Activated naive CD4-positive, alpha-beta T cell treated with anti-CD3 and anti-CD28 coated beads, Interleukin-2, amount 50 U/mL, for 16 hours (primary cell): ENCODE data around the gene C18orf32.
"Not testable (repeated sequence)": the region's sequence is repeated elsewhere in the genome, so short reads cannot be mapped to it uniquely, and the experiment has no call there.

Experiments
- DNase-seq: peaks from one replicate; pipeline ENCODE4 v3.0.0-alpha.2; 2020

Gene C18orf32

DNA sequence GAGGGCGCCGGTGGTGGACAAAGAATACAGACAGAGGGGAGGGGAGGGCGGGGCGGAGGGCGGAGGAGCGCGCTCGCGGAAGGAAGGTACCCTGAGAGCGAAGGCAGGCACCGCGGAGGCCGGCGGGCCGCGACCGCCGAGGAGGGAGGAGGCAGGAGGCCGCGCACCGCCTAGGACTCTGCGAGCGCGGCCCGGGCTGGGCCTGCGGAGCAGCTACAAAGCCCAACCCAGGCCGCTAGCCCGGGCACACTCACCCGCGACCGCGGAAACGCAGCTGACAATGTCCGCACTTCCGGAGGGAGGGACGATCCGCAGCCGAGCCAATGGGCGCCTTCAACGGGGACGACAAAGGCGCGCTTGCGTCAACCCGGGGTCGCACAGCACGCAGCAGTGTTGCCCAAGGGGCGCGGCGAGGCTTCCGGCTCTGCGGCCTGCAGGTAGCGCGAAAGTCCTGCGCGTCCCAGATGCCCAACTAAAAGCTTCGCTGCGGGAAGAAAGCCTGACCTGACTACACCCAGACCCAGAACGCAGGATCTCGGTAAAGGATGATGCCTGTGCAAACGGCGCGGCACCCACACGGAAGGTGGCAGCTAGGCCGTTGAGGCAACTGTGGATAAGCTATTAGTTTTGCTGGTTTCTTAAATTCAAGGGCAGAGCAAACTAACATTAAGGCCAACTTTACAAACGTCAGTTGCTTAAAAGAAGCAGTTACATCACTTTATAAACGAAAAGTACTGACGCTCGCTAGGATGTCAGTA lies at the start of gene C18orf32:
TSS of gene C18orf32 (minus strand) at position 282 of the 758 bp plus-strand sequence. CDS start 3,486 bp downstream, outside the sequence.
- peak; percentile 93 for DNase-seq

DNA sequence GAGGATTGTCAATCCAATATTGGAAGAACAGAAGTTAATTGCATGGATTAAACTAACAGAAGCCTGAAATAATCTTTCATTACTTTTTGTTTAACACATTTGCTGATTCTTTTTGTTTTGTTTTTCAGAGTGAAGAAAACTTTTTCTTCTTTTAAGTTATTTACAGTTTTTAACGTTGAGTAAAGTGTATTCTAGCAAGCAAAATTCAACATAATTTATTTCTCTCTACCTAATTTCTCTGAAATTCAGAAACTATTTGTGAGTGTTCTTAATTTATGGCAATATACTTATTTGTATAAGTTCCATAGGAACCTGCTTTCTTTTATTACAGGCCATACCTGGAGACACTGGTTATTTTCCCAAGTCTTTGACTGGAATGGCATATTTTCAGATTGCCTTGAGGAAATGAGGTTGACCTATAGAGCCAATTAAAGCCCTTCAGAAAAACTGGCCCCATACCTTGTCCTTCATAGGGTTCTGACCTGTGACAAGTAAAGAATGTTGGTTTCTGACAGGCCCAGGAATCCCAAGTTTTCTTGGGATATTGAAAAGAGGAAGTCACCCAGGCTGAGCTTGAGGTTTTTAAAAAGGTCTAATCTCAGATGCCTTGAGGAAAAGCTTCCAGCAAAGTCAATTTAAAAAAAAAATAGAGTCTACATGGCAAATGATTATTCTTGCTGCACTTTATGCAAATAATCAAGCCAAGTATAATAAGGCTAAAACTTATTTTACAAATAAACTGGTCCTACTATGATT lies 48.0 kb upstream of the C18orf32 start:
- no peak for DNase-seq

DNA sequence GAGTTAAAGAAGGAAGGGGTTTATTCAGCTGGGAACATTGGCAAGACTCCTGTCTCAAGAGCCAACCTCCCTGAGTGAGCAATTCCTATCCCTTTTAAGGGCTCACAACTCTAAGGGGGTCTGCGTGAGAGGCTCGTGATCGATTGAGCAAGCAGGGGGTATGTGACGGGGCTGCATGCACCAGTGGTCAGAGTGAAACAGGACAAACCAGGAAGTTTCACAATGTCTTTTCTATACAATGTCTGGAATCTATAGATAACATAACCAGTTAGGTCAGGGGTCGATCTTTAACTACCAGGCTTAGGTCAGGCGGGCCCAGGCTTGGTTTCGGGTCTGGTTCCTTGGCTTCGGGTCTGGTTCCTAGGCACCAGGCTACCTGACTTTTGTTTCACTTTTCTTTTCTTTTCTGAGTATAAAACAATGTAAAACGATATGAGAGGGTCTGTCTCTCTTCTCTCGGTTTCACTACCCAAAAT lies 44.7 kb upstream of the C18orf32 start:
- no peak for DNase-seq

DNA sequence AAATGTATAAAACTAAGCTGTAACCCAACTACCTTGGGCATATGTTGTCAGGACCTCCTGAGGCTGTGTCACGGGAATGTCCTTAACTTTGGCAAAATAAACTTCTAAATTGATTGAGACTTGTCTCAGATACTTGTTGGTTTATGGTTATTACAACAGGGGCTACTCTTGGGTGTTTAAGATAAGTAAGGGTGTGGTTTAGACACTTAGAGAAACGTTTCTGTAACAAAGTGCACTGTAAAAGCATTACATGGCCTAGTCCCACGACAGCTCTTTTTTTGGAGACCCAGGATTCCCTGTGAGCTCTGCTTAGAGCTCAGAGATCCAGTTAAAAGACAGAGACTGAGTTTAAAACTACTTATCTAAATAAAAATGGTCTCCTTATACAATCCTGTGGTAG lies 42.6 kb upstream of the C18orf32 start:
- no peak for DNase-seq

DNA sequence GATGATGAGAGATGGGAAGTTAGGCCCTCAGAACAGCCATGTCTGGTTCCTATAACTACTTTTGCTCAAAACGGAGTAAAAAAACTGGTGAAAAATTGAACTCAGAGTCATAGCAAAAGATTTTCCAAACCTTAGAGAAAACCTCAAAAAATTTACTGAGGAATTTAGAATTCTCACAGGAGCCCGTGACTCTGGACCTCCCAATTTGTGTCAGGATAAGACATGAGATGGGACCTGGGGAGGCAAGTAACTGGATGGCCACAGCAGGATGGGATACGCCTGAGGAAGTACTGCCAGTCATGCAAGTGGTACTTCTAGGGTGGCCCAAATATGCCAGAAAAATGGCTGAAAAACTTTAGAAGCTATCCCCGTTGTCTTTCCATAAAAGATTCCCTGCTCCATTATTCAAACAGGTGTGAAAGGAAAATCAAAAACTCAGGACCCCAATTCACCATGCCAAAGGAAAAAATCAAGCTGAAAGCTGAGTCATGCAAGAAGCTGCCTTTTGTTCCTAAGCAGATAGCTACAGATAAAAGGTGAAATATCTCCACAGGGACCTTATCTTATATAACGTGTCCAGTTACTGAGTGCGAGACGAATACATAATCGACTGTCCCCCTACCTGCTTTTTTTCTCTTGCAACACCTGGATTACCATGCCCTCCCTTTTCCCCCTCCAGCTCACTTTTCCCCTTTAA lies 40.7 kb upstream of the C18orf32 start:
- no peak for DNase-seq

DNA sequence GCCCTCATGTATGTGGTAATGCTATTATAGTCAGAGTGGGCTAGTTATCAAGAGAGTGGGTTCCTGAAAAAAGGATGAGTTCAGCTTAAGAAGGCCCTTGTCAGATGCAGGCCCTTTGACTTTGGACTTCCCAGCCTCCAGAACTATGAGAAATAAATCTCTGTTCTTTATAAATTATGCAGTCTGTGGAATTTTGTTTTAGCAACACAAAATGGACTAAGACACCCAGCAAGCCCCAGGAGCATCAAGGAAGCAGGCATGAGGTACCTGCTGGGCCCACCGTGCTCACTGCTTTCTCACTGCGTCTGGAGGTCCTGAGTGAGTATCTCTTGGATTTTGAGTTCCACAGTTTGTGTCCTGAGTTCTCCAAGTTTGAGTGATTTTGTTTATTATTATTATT lies 38.9 kb upstream of the C18orf32 start:
- DNase-seq: no peak

DNA sequence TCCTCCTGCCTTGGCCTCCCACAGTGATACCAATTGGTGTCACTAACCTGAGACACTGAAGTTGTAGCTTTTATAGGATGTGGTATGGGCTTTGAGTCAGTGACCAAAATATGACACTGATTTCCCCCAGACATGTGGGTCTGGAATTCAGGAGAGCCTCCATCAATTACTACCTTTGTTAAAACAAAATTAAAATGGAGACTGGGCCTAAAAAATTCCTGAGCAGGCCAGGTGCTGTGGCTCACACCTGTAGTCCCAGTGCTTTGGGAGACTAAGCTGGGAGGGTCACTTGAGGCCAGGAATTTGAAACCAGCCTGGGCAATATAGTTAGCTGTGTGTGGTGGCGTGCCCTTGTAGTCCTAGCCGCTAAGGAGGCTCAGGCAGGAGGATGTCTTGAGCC lies 37.9 kb upstream of the C18orf32 start:
- no peak for DNase-seq

DNA sequence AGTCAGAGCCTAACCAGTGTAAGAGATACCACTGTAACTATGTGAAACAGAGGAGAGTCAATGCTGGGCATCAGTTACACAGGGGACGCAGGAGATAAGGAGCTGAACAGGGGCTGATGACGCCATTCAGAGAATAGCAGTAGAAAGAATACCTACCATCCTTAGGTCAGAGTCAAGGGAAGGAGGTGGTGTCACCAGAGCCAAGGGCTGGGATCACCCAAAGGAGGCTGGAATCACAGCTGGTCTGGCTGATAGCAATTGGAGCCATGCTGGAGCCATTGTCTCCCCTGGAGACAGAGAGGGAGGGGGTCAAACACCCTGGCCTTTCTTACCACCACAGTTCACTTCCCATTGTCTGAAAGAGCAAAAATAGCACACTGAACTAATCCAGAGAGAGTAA lies 37.3 kb upstream of the C18orf32 start:
- no peak for DNase-seq

DNA sequence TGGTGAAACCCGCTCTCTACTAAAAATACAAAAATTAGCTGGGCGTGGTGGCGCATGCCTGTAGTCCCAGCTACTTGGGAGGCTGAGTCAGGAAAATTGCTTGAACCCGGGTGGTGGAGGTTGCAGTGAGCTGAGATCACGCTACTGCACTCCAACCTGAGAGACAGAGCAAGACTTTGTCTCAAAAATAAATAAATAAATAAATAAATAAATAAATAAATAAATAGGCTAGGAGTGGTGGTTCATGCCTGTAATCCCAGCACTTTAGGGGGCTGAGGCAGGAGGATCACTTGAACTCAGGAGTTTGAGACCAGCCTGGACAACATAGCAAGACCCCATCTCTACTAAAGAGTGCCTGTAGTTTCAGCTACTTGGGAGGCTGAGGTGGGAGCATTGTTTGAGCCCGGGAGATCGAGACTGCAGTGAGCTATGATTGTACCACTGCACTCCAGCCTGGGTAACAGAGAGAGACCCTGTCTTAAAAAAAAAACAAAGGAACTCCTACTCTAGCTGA lies 36.6 kb upstream of the C18orf32 start:
- not testable (repeated sequence) for DNase-seq

DNA sequence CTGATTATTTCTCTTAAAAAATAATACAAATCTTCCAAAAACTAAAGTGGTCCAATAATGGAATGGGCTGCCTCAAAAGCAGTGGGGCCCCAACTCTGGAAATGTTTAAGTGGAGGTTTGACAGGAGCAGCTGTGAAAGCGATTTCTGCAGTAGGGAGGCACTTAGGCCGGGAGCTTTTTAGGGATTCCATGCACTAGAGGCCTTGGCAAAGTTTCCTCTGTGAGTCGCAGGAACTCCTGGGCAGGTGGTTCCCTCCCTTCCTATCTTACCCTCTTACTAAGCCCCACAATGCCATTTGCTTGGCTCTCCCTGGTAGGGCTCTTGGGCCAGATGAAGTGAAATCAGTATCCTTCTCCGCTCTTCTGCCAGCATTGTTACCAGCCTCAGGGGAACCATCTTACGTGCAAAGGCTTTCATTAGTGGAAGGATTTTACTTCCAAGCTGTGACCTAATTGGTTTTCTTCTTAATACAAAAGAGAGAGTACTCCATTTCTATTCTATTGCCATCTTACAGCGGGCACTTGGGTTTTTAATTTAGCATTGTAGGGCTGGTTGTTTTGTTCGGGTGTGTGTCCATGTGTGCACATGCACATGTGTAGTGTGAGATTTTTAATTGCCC lies 34.3 kb upstream of the C18orf32 start:
- no peak for DNase-seq

DNA sequence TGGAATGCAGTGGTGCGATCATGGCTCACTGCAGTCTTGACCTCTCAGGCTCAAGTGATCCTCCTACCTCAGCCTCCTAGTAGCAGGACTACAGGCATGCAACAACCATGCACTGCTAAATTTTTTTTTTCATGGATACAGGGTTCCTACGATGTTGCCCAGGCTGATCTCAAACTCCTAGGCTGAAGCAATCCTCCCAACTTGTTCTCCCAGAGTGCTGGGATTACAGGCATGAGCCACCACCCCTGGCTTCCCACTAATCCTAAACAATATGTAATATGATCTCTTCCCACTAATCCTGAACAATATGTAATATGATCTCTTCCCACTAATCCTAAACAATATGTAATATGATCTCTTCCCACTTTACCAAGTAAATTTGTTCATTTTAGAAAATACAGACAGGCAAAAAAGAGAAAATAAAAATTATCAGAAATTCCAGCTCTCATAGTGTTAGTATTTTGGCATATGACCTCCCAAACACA lies 33.7 kb upstream of the C18orf32 start:
- DNase-seq: no peak

DNA sequence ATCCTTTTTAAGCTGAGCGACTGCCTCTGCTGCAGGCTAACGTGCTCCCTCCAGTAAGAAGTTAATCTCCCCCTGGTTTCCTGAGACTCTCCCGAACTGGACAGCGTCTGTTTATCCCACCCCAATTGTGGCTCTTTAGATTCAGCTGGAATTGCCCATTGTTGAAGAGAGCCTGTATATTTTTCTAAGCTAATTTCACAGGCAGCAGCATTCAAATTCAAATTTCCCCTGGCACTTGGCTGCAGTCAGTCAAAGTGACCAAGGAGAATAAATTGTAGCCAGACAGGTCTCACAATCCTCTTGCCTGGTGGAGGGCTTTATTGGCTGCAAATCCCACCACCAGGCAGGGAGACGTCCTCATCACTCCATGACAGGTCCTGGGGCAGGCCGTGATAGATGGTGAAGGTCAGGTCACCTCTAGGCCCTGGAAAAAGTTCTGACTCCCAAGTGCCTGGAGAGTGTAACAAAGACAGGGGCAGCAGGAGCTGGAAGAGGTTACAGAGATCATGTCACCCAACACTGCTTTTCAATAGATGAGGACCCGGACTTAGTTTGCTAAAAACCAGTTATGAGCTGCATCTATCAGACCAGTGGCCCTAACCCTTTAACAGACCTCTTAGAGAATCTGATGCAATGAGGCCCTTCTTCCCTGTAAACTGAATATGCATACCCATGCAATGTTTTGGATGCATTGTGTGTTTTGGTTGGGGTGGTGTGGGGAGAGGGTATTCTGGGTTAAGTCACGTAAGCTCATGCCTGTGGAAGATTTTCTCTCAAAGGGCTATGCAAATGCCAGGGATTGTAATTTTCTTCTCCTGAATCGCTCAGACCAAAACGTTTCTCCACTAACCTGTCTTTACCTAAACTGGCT lies 32.3 kb upstream of the C18orf32 start:
- no peak for DNase-seq

DNA sequence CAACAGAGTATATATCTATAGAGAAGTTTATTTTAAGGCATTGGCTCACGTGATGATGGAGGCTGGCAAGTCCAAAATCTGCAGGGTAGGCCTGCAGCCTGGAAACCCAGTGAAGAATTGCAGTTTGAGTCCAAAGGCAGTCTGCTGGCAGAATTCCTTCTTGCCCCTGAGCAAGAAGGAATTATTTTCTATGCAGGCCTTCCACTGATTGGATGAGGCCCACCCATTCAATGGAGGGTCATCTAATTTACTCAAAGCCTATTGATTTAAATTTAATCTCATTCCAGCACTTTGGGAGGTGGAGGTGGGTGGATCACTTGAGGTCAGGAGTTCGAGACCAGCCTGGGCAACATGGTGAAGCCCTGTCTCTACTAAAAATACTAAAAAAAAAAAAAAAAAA lies 30.4 kb upstream of the C18orf32 start:
- no peak for DNase-seq

DNA sequence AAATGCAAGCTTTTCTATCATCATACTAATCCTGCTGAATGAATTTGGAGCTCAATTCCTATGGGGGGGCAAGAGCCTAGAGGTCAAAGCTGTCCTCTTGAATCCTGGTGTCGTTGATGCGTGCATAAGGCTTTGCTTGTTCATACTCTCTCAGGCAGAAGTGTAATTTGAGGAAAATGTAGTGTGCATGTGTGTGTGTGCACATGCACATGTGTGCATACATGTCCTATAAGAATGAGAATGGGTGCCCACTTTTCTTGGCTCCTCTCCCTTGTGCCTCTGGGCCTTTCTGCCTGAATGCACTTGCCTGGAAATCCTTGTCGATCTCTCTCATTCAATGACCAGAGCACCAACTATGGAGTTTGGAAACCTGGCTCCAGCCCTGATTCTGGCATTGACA lies 28.5 kb upstream of the C18orf32 start:
- DNase-seq: no peak

DNA sequence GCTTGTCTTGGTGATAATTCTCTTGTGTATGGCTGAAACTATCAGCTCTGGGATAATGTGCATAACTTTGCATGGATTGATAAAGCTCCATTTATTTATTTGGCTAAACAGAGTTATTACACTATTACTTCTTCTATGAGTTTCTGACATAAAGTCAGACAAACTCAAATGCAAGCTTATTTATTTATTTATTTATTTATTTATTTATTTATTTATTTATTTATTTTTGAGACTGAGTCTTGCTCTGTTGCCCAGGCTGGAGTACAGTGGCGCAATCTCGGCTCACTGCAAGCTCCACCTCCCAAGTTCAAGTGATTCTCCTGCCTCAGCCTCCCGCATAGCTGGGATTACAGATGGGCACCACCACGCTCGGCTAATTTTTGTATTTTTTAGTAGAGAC lies 28.0 kb upstream of the C18orf32 start:
- not testable (repeated sequence) for DNase-seq

DNA sequence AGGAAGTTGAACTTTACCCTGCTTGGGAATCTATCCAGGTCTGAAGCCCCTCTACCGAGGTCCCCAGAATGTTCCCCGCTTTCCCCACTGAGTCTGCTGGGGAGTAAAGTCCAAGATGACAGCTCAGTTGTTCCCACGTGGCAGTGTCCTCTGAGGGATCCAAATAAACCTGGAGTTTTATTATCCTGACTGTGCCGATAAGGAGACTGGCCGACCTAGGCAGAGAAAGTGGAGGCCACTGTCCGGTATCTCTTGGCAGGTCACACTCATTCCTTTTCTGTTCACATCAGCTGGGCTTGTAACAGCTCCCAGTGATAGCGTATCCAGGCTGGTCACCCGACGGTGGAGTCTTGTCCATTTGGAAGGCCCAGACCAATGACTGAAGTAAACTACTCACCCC lies 27.5 kb upstream of the C18orf32 start:
- no peak for DNase-seq

DNA sequence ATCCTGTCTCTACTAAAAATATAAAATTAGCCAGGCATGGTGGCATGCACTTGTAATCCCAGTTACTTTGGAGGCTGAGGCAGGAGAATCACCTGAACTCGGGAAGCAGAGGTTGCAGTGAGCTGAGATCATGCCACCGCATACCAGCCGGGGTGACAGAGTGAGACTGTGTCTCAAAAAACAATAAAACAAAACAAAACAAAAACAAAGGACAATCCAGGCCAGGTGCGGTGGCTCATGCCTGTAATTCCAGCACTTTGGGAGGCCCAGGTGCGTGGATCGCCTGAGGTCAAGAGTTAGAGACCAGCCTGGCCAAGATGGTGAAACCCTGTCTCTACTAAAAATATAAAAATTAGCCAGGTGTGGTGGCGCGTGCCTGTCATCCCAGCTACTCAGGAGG lies 25.8 kb upstream of the C18orf32 start:
- DNase-seq: not testable (repeated sequence)

DNA sequence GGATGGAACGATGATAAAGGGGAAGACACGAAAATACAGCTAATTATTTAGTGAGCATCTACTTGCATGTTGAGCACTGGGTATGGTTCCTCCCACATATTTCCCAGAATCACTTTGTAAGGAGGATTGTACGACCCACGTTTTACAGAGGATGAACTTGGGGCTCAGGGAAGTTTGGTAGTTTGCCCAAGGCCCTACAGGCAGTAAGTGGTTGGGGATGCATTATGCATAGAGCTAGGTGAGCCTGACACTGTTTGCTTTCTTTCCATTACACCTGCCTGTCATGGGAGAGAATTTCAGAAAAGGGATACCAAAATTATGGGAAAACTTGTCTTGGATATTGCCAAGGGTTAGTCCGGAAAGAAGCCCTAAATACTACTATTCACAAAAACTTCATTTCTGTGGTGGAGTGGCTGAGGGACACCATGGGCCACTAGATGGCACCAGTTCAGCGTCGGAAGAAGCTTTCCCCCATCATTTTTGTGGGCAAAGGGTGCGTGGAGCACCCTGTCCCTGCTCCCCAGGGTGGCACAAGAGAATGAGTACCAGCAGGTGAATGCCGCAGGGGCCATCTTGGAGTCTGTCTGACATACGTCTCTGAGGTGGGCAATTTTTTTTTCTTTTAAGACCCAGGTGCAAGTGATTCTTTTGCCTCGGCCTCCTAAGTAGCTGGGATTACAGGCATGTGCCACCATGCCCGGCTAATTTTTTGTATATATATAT lies 23.5 kb upstream of the C18orf32 start:
- DNase-seq: peak; percentile 58

DNA sequence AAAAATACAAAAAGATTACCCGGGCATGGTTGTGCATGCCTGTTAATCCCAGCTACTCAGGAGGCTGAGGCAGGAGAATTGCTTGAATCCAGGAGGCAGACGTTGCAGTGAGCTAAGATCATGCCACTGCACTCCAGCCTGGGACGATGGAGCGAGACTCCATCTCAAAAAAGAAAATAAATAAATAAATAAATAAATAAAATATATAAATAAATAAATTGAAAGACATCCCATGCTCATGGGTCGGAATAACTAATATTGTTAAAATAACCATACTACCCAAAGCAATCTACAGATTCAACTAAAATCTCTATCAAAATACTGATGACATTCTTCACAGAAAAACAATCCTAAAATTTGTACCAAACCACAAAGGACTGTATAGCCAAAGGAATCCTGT lies 19.4 kb upstream of the C18orf32 start:
- DNase-seq: not testable (repeated sequence)

DNA sequence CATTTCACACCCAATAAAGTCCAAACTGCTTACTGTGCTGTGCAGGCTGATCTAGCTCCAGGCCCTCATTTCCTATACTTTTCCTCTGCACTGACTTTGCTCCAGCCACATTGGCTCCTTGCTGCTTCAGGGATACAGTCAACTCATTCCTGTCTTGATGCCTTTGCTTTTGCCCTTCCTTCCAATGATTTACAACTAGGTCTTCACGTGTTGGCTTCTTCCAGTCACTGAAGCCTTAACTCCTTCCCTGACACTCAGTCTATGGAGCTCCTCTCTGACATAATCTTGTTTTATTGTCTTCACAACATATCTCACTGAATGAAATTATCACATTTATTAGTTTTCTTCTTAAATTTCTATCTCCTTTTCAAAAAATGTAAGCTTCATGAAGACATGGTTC lies 16.9 kb upstream of the C18orf32 start:
- DNase-seq: no peak
